RWPE1 (cell line): Measurements from ENCODE around the gene ZBED3.

Source experiments
- CTCF ChIA-PET: fragments of 350-600 bp; sonication (Branson Sonifier 250); formaldehyde crosslinking; extraction: SDS; loops from one replicate; lab custom pipeline; 2021; lab: Yijun Ruan, JAX
- POLR2A ChIA-PET: fragments of 400-600 bp; formaldehyde crosslinking; extraction: SDS; loops from one replicate; lab custom pipeline; 2020; ENCODE audit warnings: antibody characterized with exemption; ENCODE audit not compliant: low non-redundant PET; lab: Yijun Ruan, JAX
- DNase-seq: peaks from one replicate; pipeline ENCODE4 v3.0.0; 2012; ENCODE audit warnings: low spot score
- H3K27ac ChIP-seq: fragments of 450-650 bp; 2 replicates; pipeline ENCODE4 v1.5.1; 2017
- CTCF ChIP-seq: fragments of 450-650 bp; conservative IDR thresholded peaks from 2 replicates; pipeline ENCODE4 v1.5.1; 2017; ENCODE audit warnings: low read depth, mild to moderate bottlenecking

Gene ZBED3

GRCh38 chr5:77024490-77024889 lies 62.6 kb downstream of the ZBED3 start:
- TF ChIP-seq CTCF, result no peak
- POLR2A ChIA-PET, result no interaction called here
- H3K27ac ChIP-seq, result no peak overlapping the region
- CTCF ChIA-PET, result interaction anchor here (0.6 kb wide), 1 partner anchor 52 kb away, joined by 3 read pairs; no protein-coding TSS in a partner anchor
- DNase-seq, result no peak

- POLR2A ChIA-PET, result no interaction called here
- no peak overlapping the region for H3K27ac ChIP-seq
- CTCF ChIA-PET, result no interaction called here
- no peak for TF ChIP-seq CTCF
- DNase-seq, result no peak
Observed at GRCh38 chr5:77022511-77023417, 64.3 kb downstream of the ZBED3 start.
